GM12878 (cell line): Measurements from ENCODE around the gene NRXN3. TPM values are rescaled to one million over a fixed set of nuclear protein-coding genes. Genes with fewer than 3 reads are reported as not detected.

Experiments
- ATAC-seq: fragments of 200-7000 bp; cut with Tn5 transposase; 3 replicates; pipeline ENCODE4 v1.9.1; 2020; ENCODE audit warnings: mild to moderate bottlenecking, moderate library complexity
- BruUV-seq: library from RNA; stranded (reverse); fragments of 400-500 nt; replicated peaks from 2 replicates; lab custom pipeline; 2021; lab: Mats Ljungman, UMichigan
- CTCF ChIA-PET: fragments of 300-600 bp; sonication (Branson Sonifier 250); formaldehyde crosslinking; extraction: SDS; loops from one replicate; lab custom pipeline; 2021; ENCODE audit warnings: inconsistent platforms; lab: Yijun Ruan, JAX
- POLR2A ChIA-PET: fragments of 350-600 bp; formaldehyde crosslinking; extraction: SDS; loops from one replicate; lab custom pipeline; 2021; ENCODE audit warnings: inconsistent platforms; lab: Charles Lee
- RAD21 ChIA-PET: fragments of 300-600 bp; sonication (Branson Sonifier 250); formaldehyde crosslinking; loops from one replicate; lab custom pipeline; 2023; ENCODE audit warnings: antibody characterized with exemption; ENCODE audit not compliant: unreplicated experiment; lab: Charles Lee
- SMC1A ChIA-PET: fragments of 300-600 bp; sonication (Branson Sonifier 250); formaldehyde crosslinking; loops from one replicate; lab custom pipeline; 2023; ENCODE audit not compliant: unreplicated experiment, uncharacterized antibody; lab: Charles Lee
- DNase-seq: peaks from one replicate; pipeline ENCODE4 v3.0.0-alpha.2; 2011; ENCODE audit warnings: low read depth, low spot score
- FAIRE-seq: peaks from 3 replicates; lab custom pipeline; 2011; peaks lifted over from hg19 to GRCh38; lab: Jason Lieb, UNC
- H2AFZ ChIP-seq: 2 replicates; pipeline ENCODE4 v1.6.0; 2011; ENCODE audit warnings: low read depth, low read length, control low read depth; ENCODE audit not compliant: control insufficient read depth
- H3K27ac ChIP-seq: 2 replicates; pipeline ENCODE4 v1.5.1; 2011; ENCODE audit warnings: control low read depth; ENCODE audit not compliant: control insufficient read depth, insufficient read depth
- H3K27me3 ChIP-seq, 2 experiments: replicated peaks in 1 of 2; 2 replicates each; pipeline versions ENCODE4 v1.6.0 to v1.6.1; 2011; ENCODE audit warnings: low read length in 1 of 2; ENCODE audit not compliant: control insufficient read depth in 2 of 2, insufficient read depth in 2 of 2
- H3K36me3 ChIP-seq, 2 experiments: 2 replicates each; pipeline ENCODE4 v1.5.1; 2011; ENCODE audit warnings: low read length in 1 of 2; ENCODE audit not compliant: control insufficient read depth in 2 of 2, insufficient read depth in 2 of 2
- H3K4me1 ChIP-seq: 2 replicates; pipeline ENCODE4 v1.6.1; 2011; ENCODE audit warnings: mild to moderate bottlenecking, low read length, moderate library complexity, mixed read lengths; ENCODE audit not compliant: control insufficient read depth, insufficient read depth
- H3K4me2 ChIP-seq: 2 replicates; pipeline ENCODE4 v1.6.0; 2011; ENCODE audit warnings: control low read depth; ENCODE audit not compliant: control insufficient read depth, insufficient read depth
- H3K4me3 ChIP-seq: fragments of 200-600 bp; sonication (generic); 2 replicates; pipeline ENCODE4 v1.5.1; 2016
- H3K79me2 ChIP-seq: 2 replicates; pipeline ENCODE4 v1.6.0; 2011; ENCODE audit warnings: low read length; ENCODE audit not compliant: control insufficient read depth, insufficient read depth
- H3K9ac ChIP-seq: 2 replicates; pipeline ENCODE4 v1.8.0; 2011; ENCODE audit warnings: low read length, control low read depth, mixed read lengths; ENCODE audit not compliant: control insufficient read depth, insufficient read depth
- H3K9me3 ChIP-seq: replicated peaks from 3 replicates; pipeline ENCODE4 v1.5.1; 2011; ENCODE audit warnings: mild to moderate bottlenecking, low read length; ENCODE audit not compliant: control insufficient read depth, insufficient read depth
- H4K20me1 ChIP-seq: 2 replicates; pipeline ENCODE4 v1.6.0; 2011; ENCODE audit not compliant: control insufficient read depth, insufficient read depth
- BCL11A ChIP-seq: IDR thresholded peaks from 2 replicates; pipeline ENCODE4 v1.6.1; 2011; ENCODE audit warnings: low read depth, low read length
- CBX5 ChIP-seq: sonication (generic); IDR thresholded peaks from 2 replicates; pipeline ENCODE4 v1.6.1; 2016; ENCODE audit warnings: low read depth, moderate library complexity, mild to moderate bottlenecking, inconsistent platforms
- JUNB ChIP-seq: IDR thresholded peaks from 2 replicates; pipeline ENCODE4 v1.6.1; 2016; ENCODE audit warnings: antibody characterized with exemption, mild to moderate bottlenecking
- NBN ChIP-seq: fragments of 450-650 bp; IDR thresholded peaks from 2 replicates; pipeline ENCODE4 v1.6.1; 2016
- PAX8 ChIP-seq: fragments of 450-650 bp; IDR thresholded peaks from 2 replicates; pipeline ENCODE4 v1.6.1; 2017; ENCODE audit warnings: mild to moderate bottlenecking, moderate library complexity
- POLR2AphosphoS2 ChIP-seq: IDR thresholded peaks from 2 replicates; pipeline ENCODE4 v1.6.1; 2011; ENCODE audit warnings: low read depth, mild to moderate bottlenecking, low read length, improper control_type of control experiment, moderate library complexity
- POU2F2 ChIP-seq: IDR thresholded peaks from 3 replicates; pipeline ENCODE4 v1.6.1; 2011; ENCODE audit warnings: low read depth, mild to moderate bottlenecking, low read length, borderline replicate concordance
- WGBS: methylation state at CpG from one replicate; pipeline ENCODE4 v1.1.6; 2016; ENCODE audit warnings: low lambda C conversion rate; ENCODE audit not compliant: insufficient replicate concordance, insufficient coverage; ENCODE audit errors: missing lambda C conversion rate; 5-methylcytosine and 5-hydroxymethylcytosine counted together
- in situ Hi-C: fragments of 300-500 bp; cut with MboI; formaldehyde crosslinking; loops from 9 replicates; pipeline ENCODE4 v1.14.3; 2018; ENCODE audit warnings: mixed read lengths
- intact Hi-C: fragments of 100-400 bp; cut with micrococcal nuclease; formaldehyde crosslinking; loops from one replicate; pipeline ENCODE4 v1.14.2; 2022; ENCODE audit not compliant: unreplicated experiment
- polyA plus RNA-seq, 11 experiments: library from polyadenylated mRNA; depleted of rRNA in 4 of 11; unstranded in 6 of 11; stranded (reverse) in 5 of 11; fragments of >200 nt; fragmentation: Nextera tagmentation in 4 of 11; fragmentation: Illumina TruSeq in 1 of 11; extraction: Ambion mirVana in 4 of 11; extraction: Trizol in 1 of 11; gene quantifications; 1 replicate in 1 of 11; 2 replicates in 10 of 11; pipeline versions ENCODE4 v1.2.1 to v1.2.3, GENCODE V29; 2011 to 2016; ENCODE audit warnings: inconsistent platforms in 2 of 11, missing spikeins in 2 of 11, low read depth in 1 of 11
- total RNA-seq, 4 experiments: library from RNA; depleted of rRNA in 3 of 4; stranded (reverse); fragments of >200 nt in 3 of 4; fragmentation: Illumina TruSeq in 1 of 4; extraction: Trizol in 1 of 4; gene quantifications; 2 replicates each; pipeline versions ENCODE4 v1.2.1 to v1.2.3, GENCODE V29; 2013 to 2021
- TF ChIP-seq, protein P1 (sequence below): fragments of 450-650 bp; formaldehyde crosslinking; IDR thresholded peaks from 2 replicates; pipeline ENCODE4 v1.4.0; 2020; ENCODE audit warnings: mild to moderate bottlenecking, moderate library complexity
- TF ChIP-seq, protein P2 (sequence below): IDR thresholded peaks from 2 replicates; pipeline ENCODE4 v1.6.1; 2012; ENCODE audit warnings: improper control_type of control experiment, low read depth, low read length; ENCODE audit not compliant: insufficient replicate concordance
- TF ChIP-seq, protein P3 (sequence below): IDR thresholded peaks from 2 replicates; pipeline ENCODE4 v1.6.1; 2011; ENCODE audit warnings: mild to moderate bottlenecking, low read depth, low read length, moderate library complexity; ENCODE audit not compliant: insufficient replicate concordance

The NRXN3 gene
- total and polyA plus RNA-seq, 10 of the 15 experiments (the other 5 are each of a cell fraction or from before 2014, with no cell fraction given): 0.52 to 3.3 (median 1.4) TPM

DNA sequence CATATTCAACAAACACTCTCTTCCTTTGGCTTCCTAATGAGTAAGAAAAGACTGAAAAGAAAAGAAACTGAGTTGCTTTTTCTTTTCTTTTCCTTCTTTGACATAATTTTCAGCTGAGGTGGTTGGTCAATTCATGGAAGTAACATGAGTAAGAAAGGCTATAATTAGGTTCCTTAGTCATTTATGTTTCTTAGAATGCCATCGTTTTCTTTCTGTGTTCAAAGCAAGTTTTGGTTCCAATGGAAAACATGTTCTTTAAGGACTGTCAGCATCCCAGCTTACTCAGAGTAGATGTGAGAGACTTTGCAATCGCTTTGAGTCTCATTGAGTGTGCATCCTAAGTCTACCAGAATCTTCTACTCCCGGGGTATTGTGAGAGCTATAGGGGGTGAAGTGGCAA lies 1158.7 kb downstream of the NRXN3 start (continued):
- TF ChIP-seq, protein P1, sequence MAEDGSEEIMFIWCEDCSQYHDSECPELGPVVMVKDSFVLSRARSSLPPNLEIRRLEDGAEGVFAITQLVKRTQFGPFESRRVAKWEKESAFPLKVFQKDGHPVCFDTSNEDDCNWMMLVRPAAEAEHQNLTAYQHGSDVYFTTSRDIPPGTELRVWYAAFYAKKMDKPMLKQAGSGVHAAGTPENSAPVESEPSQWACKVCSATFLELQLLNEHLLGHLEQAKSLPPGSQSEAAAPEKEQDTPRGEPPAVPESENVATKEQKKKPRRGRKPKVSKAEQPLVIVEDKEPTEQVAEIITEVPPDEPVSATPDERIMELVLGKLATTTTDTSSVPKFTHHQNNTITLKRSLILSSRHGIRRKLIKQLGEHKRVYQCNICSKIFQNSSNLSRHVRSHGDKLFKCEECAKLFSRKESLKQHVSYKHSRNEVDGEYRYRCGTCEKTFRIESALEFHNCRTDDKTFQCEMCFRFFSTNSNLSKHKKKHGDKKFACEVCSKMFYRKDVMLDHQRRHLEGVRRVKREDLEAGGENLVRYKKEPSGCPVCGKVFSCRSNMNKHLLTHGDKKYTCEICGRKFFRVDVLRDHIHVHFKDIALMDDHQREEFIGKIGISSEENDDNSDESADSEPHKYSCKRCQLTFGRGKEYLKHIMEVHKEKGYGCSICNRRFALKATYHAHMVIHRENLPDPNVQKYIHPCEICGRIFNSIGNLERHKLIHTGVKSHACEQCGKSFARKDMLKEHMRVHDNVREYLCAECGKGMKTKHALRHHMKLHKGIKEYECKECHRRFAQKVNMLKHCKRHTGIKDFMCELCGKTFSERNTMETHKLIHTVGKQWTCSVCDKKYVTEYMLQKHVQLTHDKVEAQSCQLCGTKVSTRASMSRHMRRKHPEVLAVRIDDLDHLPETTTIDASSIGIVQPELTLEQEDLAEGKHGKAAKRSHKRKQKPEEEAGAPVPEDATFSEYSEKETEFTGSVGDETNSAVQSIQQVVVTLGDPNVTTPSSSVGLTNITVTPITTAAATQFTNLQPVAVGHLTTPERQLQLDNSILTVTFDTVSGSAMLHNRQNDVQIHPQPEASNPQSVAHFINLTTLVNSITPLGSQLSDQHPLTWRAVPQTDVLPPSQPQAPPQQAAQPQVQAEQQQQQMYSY (CRISPR knock-in tag): no peak

DNA sequence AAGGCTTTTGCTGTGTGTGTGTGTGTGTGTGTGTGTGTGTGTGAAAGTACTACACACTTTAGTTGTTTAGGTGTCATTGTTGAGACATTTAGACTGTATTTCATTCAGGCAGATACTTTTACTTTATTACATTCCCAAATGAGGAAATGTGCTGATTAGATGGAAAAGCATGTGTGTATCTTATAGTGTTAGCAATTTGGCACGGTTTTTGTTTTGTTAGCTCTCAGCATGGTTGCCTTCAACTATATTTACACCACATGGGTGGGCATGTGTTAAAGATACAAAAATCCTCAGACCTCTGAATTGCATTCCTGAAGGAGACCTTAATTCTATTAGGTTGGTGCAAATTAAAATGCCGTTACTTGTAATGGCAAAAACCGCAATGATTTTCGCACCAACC lies 1161.7 kb downstream of the NRXN3 start:
- DNase-seq: no peak
- no peak for FAIRE-seq
- H3K9me3 ChIP-seq: no peaks in the 10 kb centered on the region; the same call in 2 of the 3 replicates
- no peak overlapping the region for H2AFZ ChIP-seq
- H3K27ac ChIP-seq: no peak overlapping the region
- H3K27me3 ChIP-seq: no peaks in the 10 kb centered on the region
- ATAC-seq: no peak
- H3K4me2 ChIP-seq: no peak overlapping the region
- in situ Hi-C loops (no loop called here), intact Hi-C loops (no loop called here)
- no peak overlapping the region for H3K4me3 ChIP-seq
- no peaks in the 10 kb centered on the region for H3K79me2 ChIP-seq
- ChIA-PET CTCF (no interaction called here), SMC1A (no interaction called here), POLR2A (no interaction called here), RAD21 (no interaction called here)
- H4K20me1 ChIP-seq: no peaks in the 10 kb centered on the region
- 33% methylated on average over 4 of the region's 4 CpGs for WGBS
- H3K4me1 ChIP-seq: no peaks in the 10 kb centered on the region
- H3K9ac ChIP-seq: no peak overlapping the region
- H3K36me3 ChIP-seq: no peaks in the 10 kb centered on the region
- TF ChIP-seq POLR2AphosphoS2 (no peak), POU2F2 (no peak), JUNB (no peak), CBX5 (no peak), NBN (no peak), PAX8 (no peak), BCL11A (no peak)
- TF ChIP-seq, protein P2, sequence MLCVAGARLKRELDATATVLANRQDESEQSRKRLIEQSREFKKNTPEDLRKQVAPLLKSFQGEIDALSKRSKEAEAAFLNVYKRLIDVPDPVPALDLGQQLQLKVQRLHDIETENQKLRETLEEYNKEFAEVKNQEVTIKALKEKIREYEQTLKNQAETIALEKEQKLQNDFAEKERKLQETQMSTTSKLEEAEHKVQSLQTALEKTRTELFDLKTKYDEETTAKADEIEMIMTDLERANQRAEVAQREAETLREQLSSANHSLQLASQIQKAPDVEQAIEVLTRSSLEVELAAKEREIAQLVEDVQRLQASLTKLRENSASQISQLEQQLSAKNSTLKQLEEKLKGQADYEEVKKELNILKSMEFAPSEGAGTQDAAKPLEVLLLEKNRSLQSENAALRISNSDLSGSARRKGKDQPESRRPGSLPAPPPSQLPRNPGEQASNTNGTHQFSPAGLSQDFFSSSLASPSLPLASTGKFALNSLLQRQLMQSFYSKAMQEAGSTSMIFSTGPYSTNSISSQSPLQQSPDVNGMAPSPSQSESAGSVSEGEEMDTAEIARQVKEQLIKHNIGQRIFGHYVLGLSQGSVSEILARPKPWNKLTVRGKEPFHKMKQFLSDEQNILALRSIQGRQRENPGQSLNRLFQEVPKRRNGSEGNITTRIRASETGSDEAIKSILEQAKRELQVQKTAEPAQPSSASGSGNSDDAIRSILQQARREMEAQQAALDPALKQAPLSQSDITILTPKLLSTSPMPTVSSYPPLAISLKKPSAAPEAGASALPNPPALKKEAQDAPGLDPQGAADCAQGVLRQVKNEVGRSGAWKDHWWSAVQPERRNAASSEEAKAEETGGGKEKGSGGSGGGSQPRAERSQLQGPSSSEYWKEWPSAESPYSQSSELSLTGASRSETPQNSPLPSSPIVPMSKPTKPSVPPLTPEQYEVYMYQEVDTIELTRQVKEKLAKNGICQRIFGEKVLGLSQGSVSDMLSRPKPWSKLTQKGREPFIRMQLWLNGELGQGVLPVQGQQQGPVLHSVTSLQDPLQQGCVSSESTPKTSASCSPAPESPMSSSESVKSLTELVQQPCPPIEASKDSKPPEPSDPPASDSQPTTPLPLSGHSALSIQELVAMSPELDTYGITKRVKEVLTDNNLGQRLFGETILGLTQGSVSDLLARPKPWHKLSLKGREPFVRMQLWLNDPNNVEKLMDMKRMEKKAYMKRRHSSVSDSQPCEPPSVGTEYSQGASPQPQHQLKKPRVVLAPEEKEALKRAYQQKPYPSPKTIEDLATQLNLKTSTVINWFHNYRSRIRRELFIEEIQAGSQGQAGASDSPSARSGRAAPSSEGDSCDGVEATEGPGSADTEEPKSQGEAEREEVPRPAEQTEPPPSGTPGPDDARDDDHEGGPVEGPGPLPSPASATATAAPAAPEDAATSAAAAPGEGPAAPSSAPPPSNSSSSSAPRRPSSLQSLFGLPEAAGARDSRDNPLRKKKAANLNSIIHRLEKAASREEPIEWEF: no peak
- TF ChIP-seq, protein P3, sequence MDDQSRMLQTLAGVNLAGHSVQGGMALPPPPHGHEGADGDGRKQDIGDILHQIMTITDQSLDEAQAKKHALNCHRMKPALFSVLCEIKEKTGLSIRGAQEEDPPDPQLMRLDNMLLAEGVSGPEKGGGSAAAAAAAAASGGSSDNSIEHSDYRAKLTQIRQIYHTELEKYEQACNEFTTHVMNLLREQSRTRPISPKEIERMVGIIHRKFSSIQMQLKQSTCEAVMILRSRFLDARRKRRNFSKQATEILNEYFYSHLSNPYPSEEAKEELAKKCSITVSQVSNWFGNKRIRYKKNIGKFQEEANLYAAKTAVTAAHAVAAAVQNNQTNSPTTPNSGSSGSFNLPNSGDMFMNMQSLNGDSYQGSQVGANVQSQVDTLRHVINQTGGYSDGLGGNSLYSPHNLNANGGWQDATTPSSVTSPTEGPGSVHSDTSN: no peak
- no TSS peak for BruUV-seq
